SK-MEL-5 (cell line): ENCODE measurements around the gene TCOF1. TPM values are rescaled to one million over a fixed set of nuclear protein-coding genes. Genes with fewer than 3 reads are reported as not detected.
A peak's percentile ranks its signal among the peaks of the same experiment; 100 is the strongest.

Experiments used
- DNase-seq: peaks from one replicate; pipeline ENCODE4 v3.0.0-alpha.2; 2016; ENCODE audit warnings: low read depth, low spot score
- in situ Hi-C: cut with HindIII; loops from 2 replicates; pipeline ENCODE4 v1.10.0; 2016; ENCODE audit warnings: low sequenced_read_pairs, high pct_unique_total_duplicates, low pct_unique_long_range_greater_than_20kb
- total RNA-seq: library from RNA; depleted of rRNA; stranded (reverse); fragments of >200 nt; shearing (Covaris generic); gene quantifications from 2 replicates; pipeline ENCODE4 v1.2.3, GENCODE V29; 2014

The TCOF1 gene
- total RNA-seq, 1 experiment from 2014 or later = 20.8 TPM

DNA sequence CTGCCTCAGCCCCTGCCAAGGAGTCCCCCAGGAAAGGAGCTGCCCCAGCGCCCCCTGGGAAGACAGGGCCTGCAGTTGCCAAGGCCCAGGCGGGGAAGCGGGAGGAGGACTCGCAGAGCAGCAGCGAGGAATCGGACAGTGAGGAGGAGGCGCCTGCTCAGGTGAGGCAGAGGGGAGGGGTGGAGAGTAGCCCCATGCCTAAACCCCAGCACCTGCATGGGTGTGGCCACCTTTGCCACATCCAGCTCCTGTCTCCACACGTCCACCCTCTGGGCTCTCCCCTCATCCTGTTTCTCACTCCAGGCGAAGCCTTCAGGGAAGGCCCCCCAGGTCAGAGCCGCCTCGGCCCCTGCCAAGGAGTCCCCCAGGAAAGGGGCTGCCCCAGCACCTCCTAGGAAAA, 17.2 kb downstream of the TCOF1 start:
- in situ Hi-C loops = no loop called here

GRCh38 chr5:150376799-150377771, 19.6 kb downstream of the TCOF1 start:
- in situ Hi-C loops = no loop called here
- no peak for DNase-seq

More for the DNA sequence above, 17.2 kb downstream of the TCOF1 start:
- DNase-seq = no peak

DNA sequence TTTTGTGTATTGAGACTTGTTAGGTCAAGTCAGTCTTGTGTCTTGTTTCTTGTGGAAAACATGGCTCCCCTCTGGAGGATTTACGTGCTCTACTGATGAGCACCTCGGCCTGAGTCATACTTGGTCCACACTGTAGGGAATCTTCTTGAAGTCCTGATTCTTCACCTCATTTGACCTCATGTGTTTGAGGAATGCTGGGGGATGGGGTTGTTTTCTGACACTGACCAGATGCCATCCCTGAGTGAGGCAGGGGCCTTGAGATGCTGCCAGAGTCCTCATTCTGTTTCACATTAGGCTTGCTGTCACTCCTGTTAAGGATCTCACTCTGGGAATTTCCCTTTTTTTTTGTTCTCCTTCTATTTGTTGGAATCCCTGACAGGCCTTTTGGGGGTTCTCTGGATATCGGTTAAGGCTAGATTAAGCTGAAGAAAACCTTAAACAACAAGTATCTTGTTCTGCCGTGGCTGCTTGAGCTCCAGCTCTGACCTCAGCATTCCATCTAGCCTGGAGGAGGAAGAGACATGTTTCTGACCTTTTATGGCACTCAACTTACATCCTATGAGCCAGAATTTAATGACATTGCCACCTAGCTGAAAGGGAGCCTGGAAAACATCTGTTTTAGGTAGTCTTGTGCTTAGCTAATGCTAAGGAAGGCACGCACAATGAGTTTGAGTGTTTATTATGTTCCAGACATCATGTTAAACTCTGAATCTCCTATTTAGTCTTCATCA, 20.6 kb downstream of the TCOF1 start:
- peak; percentile 8 for DNase-seq
- in situ Hi-C loops = no loop called here

DNA sequence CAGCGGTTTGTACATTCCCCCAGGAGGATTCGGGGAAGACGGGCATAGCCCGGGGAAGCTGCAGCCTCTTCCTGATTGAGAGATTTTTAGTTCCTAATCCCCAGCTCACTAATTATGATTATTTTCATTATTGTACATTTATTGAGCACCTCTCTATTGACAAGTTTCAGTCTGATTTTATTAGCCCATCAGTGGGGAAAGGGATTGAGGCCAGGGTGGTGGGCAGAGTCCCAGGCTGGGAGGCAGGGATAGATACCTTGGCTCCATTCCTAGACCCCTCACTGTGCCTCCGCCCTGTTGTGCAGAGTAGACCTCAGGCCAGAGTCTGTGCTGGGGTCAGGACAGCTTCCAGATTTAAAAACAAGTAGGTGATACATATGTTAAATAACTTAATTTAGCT, 27.2 kb downstream of the TCOF1 start:
- in situ Hi-C loops = no loop called here
- no peak for DNase-seq

GRCh38 chr5:150386024-150386855, 28.7 kb downstream of the TCOF1 start:
- in situ Hi-C loops = no loop called here
- DNase-seq = no peak

GRCh38 chr5:150389531-150390266, 32.2 kb downstream of the TCOF1 start:
- DNase-seq = no peak
- in situ Hi-C loops = no loop called here

DNA sequence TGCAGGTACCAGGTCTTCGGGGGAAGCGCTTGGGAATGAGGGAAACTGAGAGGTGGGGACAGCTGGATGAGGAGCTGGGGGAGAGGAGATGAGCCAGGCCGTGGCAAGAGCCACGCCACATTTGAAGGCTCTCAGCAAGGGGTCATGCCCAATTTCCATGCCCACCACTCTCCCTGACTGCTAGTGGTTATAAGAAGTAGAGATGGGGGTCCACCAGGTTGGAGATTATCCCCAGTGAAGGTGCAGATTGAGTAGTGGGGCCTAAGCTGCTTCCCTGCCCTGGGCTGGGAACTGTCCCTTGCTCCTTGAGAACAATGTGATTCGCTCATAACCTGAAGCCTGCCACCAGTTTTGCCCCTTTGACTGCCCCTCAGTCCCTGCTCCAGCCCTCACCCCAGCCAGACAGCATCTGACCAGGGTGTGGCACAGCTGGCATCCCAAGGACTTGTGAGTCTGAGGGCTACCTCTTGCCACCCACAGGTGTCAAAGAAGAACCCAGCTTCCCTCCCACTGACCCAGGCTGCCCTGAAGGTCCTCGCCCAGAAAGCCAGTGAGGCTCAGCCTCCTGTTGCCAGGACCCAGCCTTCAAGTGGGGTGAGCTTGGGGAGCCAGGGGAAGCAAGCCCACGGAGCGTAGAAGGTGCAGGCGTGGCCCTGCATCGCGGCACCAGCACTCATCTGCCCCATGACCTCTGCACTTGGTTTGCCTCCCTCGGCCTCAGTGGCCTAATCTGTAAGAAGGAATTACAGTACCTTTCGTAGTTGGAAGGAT, 33.8 kb downstream of the TCOF1 start:
- DNase-seq = no peak
- in situ Hi-C loops = no loop called here

- in situ Hi-C loops = no loop called here
These were observed 34.5 kb downstream of the TCOF1 start for GRCh38 chr5:150391986-150392385.

GRCh38 chr5:150392680-150393079, 35.2 kb downstream of the TCOF1 start:
- no peak for DNase-seq
- in situ Hi-C loops = no loop called here

More at GRCh38 chr5:150391986-150392385, 34.5 kb downstream of the TCOF1 start:
- no peak for DNase-seq

DNA sequence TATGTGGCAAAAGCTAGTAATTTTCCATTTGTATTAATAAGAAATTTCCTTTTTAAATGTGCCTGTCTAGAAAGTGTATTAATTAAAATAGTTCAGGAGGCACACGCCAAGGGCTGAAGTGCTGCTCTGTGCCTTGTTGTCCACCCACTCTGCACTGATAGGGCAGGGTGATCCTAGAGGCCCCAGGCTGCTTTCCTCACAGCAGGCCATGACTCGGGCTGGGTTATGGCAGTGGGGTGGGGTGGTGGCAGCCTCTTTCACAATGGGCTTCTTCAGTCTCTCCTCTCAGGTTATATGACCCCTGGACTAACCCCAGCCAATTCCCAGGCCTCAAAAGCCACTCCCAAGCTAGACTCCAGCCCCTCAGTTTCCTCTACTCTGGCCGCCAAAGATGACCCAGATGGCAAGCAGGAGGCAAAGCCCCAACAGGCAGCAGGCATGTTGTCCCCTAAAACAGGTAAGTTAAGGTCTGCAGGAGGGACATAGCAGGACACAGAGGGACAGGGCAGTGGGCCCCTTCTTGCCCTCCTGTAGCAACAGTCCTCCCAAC, 35.7 kb downstream of the TCOF1 start:
- in situ Hi-C loops = no loop called here
- no peak for DNase-seq

DNA sequence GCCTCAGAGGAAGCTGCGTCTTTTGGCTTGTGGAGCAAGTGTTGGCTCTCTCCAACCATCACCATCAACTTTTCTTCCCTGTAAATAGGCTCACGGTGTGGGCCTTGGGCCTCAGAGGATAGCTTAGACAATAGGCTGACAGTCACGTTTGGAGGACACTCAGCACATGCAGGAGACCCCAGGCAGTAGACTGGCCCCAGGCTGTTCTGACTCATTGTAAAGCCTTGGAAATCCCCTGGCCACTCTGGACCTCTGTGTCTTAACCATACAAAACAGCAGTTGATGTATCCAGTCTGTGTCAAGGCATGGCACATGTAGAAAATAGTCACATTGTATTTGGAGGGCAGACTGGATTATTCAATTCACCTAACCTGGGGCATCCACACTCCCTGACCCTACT, 36.6 kb downstream of the TCOF1 start:
- DNase-seq = no peak
- in situ Hi-C loops = no loop called here

DNA sequence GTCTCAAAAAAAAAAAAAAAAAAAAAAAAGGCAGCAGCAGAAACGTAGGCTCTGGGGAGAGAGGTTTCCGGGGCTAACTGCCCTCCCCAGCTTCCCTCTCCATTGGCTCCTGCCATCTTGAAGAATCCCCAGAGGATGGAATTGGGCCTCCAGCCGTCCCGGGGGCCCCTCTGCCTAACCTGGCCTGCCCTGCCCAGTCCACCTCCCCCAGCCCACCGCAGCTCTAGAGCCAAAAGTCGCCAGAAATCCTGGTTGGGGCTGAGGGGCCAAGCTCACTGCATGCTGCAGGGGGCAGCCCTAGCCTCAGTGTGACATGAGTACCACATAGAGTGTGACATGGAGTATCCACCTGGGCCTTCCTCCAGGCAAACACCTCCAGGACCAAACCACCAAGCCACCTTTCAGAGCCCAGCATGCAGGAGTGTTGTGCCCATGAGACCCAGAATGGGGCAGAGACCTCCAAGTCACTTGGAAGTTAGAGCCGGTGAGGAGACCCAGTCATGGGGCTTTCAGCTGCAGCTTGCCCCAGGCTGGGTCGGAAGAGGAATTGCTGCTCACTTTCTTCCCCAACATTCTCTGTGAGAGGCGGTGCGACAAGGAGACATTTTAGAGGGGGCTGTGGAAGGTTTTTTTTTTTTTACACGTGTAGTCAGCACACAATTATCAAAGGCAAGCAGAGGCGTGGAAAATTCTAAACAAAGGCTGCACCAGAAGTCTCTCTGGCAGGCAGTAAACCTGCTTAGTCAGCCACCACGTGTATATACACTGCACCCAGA, 37.6 kb downstream of the TCOF1 start:
- in situ Hi-C loops = no loop called here
- no peak for DNase-seq

DNA sequence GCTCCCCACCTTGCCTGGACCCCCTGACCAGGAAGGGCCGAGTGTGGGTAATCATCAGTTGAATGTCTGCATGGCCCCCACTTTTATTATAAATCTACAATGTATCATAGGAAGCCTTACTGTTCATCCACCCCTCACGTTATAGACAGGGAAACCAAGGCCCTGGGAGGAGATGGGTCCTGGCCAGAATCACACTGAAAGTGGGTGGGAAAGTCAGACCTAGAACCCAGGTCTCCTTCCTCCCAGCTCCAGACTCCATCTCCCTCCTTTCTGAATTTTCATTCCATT, 38.1 kb downstream of the TCOF1 start:
- in situ Hi-C loops = no loop called here
- DNase-seq = no peak

GRCh38 chr5:150396267-150396666, 38.8 kb downstream of the TCOF1 start:
- in situ Hi-C loops = no loop called here
- no peak for DNase-seq

DNA sequence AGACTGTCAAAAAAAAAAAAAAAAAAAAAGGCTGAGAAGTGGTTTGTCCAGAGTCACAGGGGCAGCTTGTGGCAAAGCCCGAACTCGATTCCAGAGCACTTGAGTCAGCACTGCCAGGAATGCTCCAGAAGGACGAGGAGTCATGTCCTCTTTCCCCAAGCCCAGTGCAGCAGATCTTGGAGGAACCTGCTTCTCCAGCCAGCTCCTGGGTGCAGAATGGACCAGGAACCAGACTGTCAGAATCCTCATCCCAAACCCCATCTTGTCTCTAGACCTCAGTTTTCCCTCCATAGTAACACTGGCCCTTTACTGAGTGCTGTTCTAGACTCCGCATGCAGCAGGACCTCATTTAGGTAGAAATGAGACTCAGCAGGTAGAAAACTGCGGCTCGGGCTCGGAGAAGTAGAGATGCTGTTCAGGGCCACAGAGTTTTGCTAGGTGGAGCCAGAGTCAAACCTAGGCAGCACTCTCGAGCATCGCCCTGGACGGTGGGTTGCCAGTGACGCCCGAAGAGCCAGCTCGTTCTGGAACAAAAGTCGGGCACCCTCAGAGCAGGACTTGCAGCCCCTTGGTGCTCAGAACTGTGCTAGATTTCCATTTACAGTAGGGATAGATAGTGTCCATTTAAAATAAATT, 39.8 kb downstream of the TCOF1 start:
- in situ Hi-C loops = no loop called here
- DNase-seq = no peak
